GM23248 (cell line): Measurements from ENCODE around the gene CLIC6. TPM values are rescaled to one million over a fixed set of nuclear protein-coding genes. Genes with fewer than 3 reads are reported as not detected.

Experiments
- DNase-seq: peaks from one replicate; pipeline ENCODE4 v3.0.0-alpha.2; 2015
- H2AFZ ChIP-seq: fragments of 200-600 bp; sonication (generic); 2 replicates; pipeline ENCODE4 v1.6.1; 2016; ENCODE audit warnings: antibody characterized with exemption
- H3F3A ChIP-seq: fragments of 200-600 bp; sonication (generic); 2 replicates; pipeline ENCODE4 v1.6.1; 2016; ENCODE audit warnings: mild to moderate bottlenecking, antibody characterized with exemption, mixed run types; ENCODE audit not compliant: insufficient read depth
- H3K27ac ChIP-seq: fragments of 200-600 bp; sonication (generic); 2 replicates; pipeline ENCODE4 v1.5.1; 2016; ENCODE audit warnings: mild to moderate bottlenecking
- H3K27me3 ChIP-seq: fragments of 200-600 bp; sonication (generic); replicated peaks from 2 replicates; pipeline ENCODE4 v1.6.1; 2016; ENCODE audit warnings: mild to moderate bottlenecking; ENCODE audit not compliant: insufficient read depth
- H3K36me3 ChIP-seq: fragments of 200-600 bp; sonication (generic); 2 replicates; pipeline ENCODE4 v1.6.1; 2016; ENCODE audit warnings: low read depth, mild to moderate bottlenecking
- H3K4me1 ChIP-seq: fragments of 200-600 bp; sonication (generic); 2 replicates; pipeline ENCODE4 v1.6.1; 2016; ENCODE audit warnings: mild to moderate bottlenecking; ENCODE audit not compliant: insufficient read depth
- H3K4me2 ChIP-seq: fragments of 200-600 bp; sonication (generic); one replicate; pipeline ENCODE4 v1.6.1; 2016; ENCODE audit warnings: mild to moderate bottlenecking; ENCODE audit not compliant: unreplicated experiment
- H3K4me3 ChIP-seq: fragments of 200-600 bp; sonication (generic); 2 replicates; pipeline ENCODE4 v1.5.1; 2016; ENCODE audit warnings: mild to moderate bottlenecking
- H3K79me2 ChIP-seq: fragments of 200-600 bp; sonication (generic); 2 replicates; pipeline ENCODE4 v1.6.1; 2016; ENCODE audit warnings: mild to moderate bottlenecking; ENCODE audit not compliant: insufficient read depth
- H3K9ac ChIP-seq: fragments of 200-600 bp; sonication (generic); 2 replicates; pipeline ENCODE4 v1.6.1; 2016; ENCODE audit warnings: mild to moderate bottlenecking
- H3K9me2 ChIP-seq: fragments of 200-600 bp; sonication (generic); 2 replicates; pipeline ENCODE4 v1.6.1; 2016; ENCODE audit warnings: mixed run types, mild to moderate bottlenecking, moderate library complexity; ENCODE audit not compliant: insufficient read depth
- H3K9me3 ChIP-seq: fragments of 200-600 bp; sonication (generic); one replicate; pipeline ENCODE4 v1.6.1; 2017; ENCODE audit warnings: low read depth
- H4K20me1 ChIP-seq: fragments of 200-600 bp; sonication (generic); 2 replicates; pipeline ENCODE4 v1.6.0; 2016; ENCODE audit not compliant: insufficient read depth
- EZH2 ChIP-seq: fragments of 200-600 bp; sonication (generic); IDR thresholded peaks from 2 replicates; pipeline ENCODE4 v1.6.1; 2018; ENCODE audit warnings: antibody characterized with exemption, mild to moderate bottlenecking; ENCODE audit not compliant: insufficient read depth, poor library complexity, severe bottlenecking
- EZH2phosphoT487 ChIP-seq: fragments of 200-600 bp; sonication (generic); IDR thresholded peaks from 2 replicates; pipeline ENCODE4 v1.6.1; 2018; ENCODE audit warnings: antibody characterized with exemption, moderate library complexity, mild to moderate bottlenecking, low read depth; ENCODE audit not compliant: insufficient read depth
- WGBS, 2 experiments: methylation state at CpG; one replicate each; pipeline ENCODE4 v1.1.6; 2015 to 2017; ENCODE audit warnings: low lambda C conversion rate in 2 of 2, low coverage in 1 of 2; ENCODE audit errors: missing lambda C conversion rate in 2 of 2; 5-methylcytosine and 5-hydroxymethylcytosine counted together
- in situ Hi-C: fragments of 300-500 bp; cut with MboI; formaldehyde crosslinking; loops from 2 replicates; pipeline ENCODE4 v1.15.0; 2020
- polyA plus RNA-seq: library from polyadenylated mRNA; unstranded; fragments of >200 nt; fragmentation: Nextera tagmentation; extraction: Ambion mirVana; gene quantifications from 2 replicates; pipeline ENCODE4 v1.2.1, GENCODE V29; 2016
- total RNA-seq: library from RNA; depleted of rRNA; stranded (reverse); fragments of >200 nt; shearing (Covaris generic); gene quantifications from 2 replicates; pipeline ENCODE4 v1.2.3, GENCODE V29; 2014

Gene CLIC6
- total and polyA plus RNA-seq, 2 experiments from 2014 or later, result 0.08 TPM; not detected in 1

GRCh38 chr21:34673006-34673405 is 4.2 kb downstream of the CLIC6 start:
- Histone ChIP-seq H3F3A (no peaks in the 10 kb centered on the region), H4K20me1 (no peaks in the 10 kb centered on the region), H3K4me2 (no peak overlapping the region), H3K9me2 (no peaks in the 10 kb centered on the region), H2AFZ (no peak overlapping the region), H3K9me3 (no peaks in the 10 kb centered on the region), H3K79me2 (no peaks in the 10 kb centered on the region), H3K4me1 (no peaks in the 10 kb centered on the region), H3K36me3 (no peaks in the 10 kb centered on the region), H3K27ac (no peak overlapping the region), H3K9ac (no peak overlapping the region), H3K27me3 (peaks cover 58% of the 10 kb centered on the region), H3K4me3 (no peak overlapping the region)
- no peak for TF ChIP-seq EZH2
- no peak for TF ChIP-seq EZH2phosphoT487
- DNase-seq, result no peak
- in situ Hi-C loops, result no loop called here
- 80 to 82% methylated on average over 3 of the region's 3 CpGs for WGBS, 2 experiments

DNA sequence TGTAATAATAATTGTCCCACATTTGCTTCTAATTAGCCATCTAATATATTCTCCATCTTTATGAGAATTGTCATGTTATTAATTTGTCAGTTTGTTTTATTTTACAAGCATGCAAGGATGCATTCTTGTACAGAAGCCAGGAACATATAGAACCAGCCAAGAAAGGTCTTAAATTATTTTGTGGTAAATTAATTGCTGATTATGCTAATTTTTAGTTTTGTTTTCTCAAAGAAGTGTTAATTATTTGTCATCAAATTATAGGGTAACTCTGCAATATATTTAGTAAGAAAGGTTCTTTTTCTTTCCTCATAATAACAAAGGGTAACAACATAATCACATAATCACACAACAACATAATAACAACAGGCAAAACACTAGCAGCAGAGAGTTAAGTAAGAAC is 5.7 kb downstream of the CLIC6 start:
- Histone ChIP-seq H3K4me2 (no peak overlapping the region), H3K36me3 (no peaks in the 10 kb centered on the region), H3F3A (no peaks in the 10 kb centered on the region), H3K79me2 (no peaks in the 10 kb centered on the region), H3K27ac (no peak overlapping the region), H2AFZ (no peak overlapping the region), H3K9me2 (no peaks in the 10 kb centered on the region), H4K20me1 (no peaks in the 10 kb centered on the region), H3K4me1 (no peaks in the 10 kb centered on the region), H3K4me3 (no peak overlapping the region), H3K9ac (no peak overlapping the region), H3K27me3 (peaks cover 44% of the 10 kb centered on the region), H3K9me3 (no peaks in the 10 kb centered on the region)
- no peak for DNase-seq
- in situ Hi-C loops, result no loop called here
- TF ChIP-seq EZH2 (no peak), EZH2phosphoT487 (no peak)

- H3K9me2 ChIP-seq, result no peaks in the 10 kb centered on the region
- H3K79me2 ChIP-seq, result no peaks in the 10 kb centered on the region
- no peak overlapping the region for H2AFZ ChIP-seq
- H3K36me3 ChIP-seq, result no peaks in the 10 kb centered on the region
- H3K9ac ChIP-seq, result no peak overlapping the region
- peaks cover 31% of the 10 kb centered on the region for H3K27me3 ChIP-seq
- in situ Hi-C loops, result no loop called here
- TF ChIP-seq EZH2 (no peak), EZH2phosphoT487 (no peak)
- H3K4me1 ChIP-seq, result no peaks in the 10 kb centered on the region
- H4K20me1 ChIP-seq, result no peaks in the 10 kb centered on the region
- H3K4me3 ChIP-seq, result no peak overlapping the region
- no peak overlapping the region for H3K4me2 ChIP-seq
- 88 to 90% methylated on average over 5 of the region's 5 CpGs for WGBS, 2 experiments
- H3F3A ChIP-seq, result no peaks in the 10 kb centered on the region
- no peak for DNase-seq
- H3K9me3 ChIP-seq, result no peaks in the 10 kb centered on the region
- no peak overlapping the region for H3K27ac ChIP-seq
Measured at GRCh38 chr21:34675871-34676270, 7.1 kb downstream of the CLIC6 start.

- Histone ChIP-seq H3K27me3 (0 out of 2 replicates have a peak, but pooled peaks cover under 1% of the 10 kb centered on the region), H3K4me1 (no peaks in the 10 kb centered on the region), H2AFZ (no peak overlapping the region), H3K9me3 (no peaks in the 10 kb centered on the region), H3K4me2 (no peak overlapping the region), H3K9ac (no peak overlapping the region), H3K36me3 (no peaks in the 10 kb centered on the region), H3K9me2 (no peaks in the 10 kb centered on the region), H3K4me3 (no peak overlapping the region), H3F3A (no peaks in the 10 kb centered on the region), H3K79me2 (no peaks in the 10 kb centered on the region), H3K27ac (no peak overlapping the region), H4K20me1 (no peaks in the 10 kb centered on the region)
- in situ Hi-C loops, result no loop called here
- DNase-seq, result no peak
- WGBS, 2 experiments, result 60 to 64% methylated on average over 5 of the region's 5 CpGs
- TF ChIP-seq EZH2 (no peak), EZH2phosphoT487 (no peak)
Measured at GRCh38 chr21:34679051-34679450, 10.3 kb downstream of the CLIC6 start.

- Histone ChIP-seq H3K36me3 (no peaks in the 10 kb centered on the region), H3K4me2 (no peak overlapping the region), H3K27ac (no peak overlapping the region), H3F3A (no peaks in the 10 kb centered on the region), H2AFZ (no peak overlapping the region), H3K79me2 (no peaks in the 10 kb centered on the region), H3K27me3 (no peaks in the 10 kb centered on the region), H4K20me1 (no peaks in the 10 kb centered on the region), H3K4me1 (no peaks in the 10 kb centered on the region), H3K9me3 (no peaks in the 10 kb centered on the region), H3K9ac (no peak overlapping the region), H3K4me3 (no peak overlapping the region), H3K9me2 (no peaks in the 10 kb centered on the region)
- no peak for TF ChIP-seq EZH2
- TF ChIP-seq EZH2phosphoT487, result no peak
- in situ Hi-C loops, result no loop called here
- no peak for DNase-seq
- WGBS, 2 experiments, result 83 to 98% methylated on average over 2 of the region's 2 CpGs
Measured at GRCh38 chr21:34684174-34684876, 15.5 kb downstream of the CLIC6 start.
